IMR-90 (cell line): ENCODE data around the gene TLCD1.
A peak's percentile ranks its signal among the peaks of the same experiment; 100 is the strongest.

Experiments
- CHD1 ChIP-seq: IDR thresholded peaks from 2 replicates; pipeline ENCODE4 v1.6.1; 2012; ENCODE audit warnings: low read depth, low read length, improper control_type of control experiment
- FOS ChIP-seq: fragments of 150-350 bp; IDR thresholded peaks from 2 replicates; pipeline ENCODE4 v1.6.1; 2016; ENCODE audit warnings: low read depth, low read length
- MAFK ChIP-seq: IDR thresholded peaks from 2 replicates; pipeline ENCODE4 v1.6.1; 2012; ENCODE audit warnings: low read depth, low read length, improper control_type of control experiment
- MAZ ChIP-seq: IDR thresholded peaks from 2 replicates; pipeline ENCODE4 v1.6.1; 2012; ENCODE audit warnings: low read depth, mild to moderate bottlenecking, low read length, improper control_type of control experiment, moderate library complexity, borderline replicate concordance
- MXI1 ChIP-seq: IDR thresholded peaks from 2 replicates; pipeline ENCODE4 v1.6.1; 2012; ENCODE audit warnings: low read depth, mild to moderate bottlenecking, low read length, moderate library complexity, borderline replicate concordance
- POLR2A ChIP-seq: IDR thresholded peaks from 2 replicates; pipeline ENCODE4 v1.6.1; 2012; ENCODE audit warnings: mild to moderate bottlenecking, low read depth, low read length
- RAD21 ChIP-seq: IDR thresholded peaks from 2 replicates; pipeline ENCODE4 v1.6.1; 2012; ENCODE audit warnings: low read length, improper control_type of control experiment
- RCOR1 ChIP-seq: IDR thresholded peaks from 2 replicates; pipeline ENCODE4 v1.6.1; 2012; ENCODE audit warnings: mild to moderate bottlenecking, low read length, improper control_type of control experiment; ENCODE audit not compliant: insufficient replicate concordance
- RFX5 ChIP-seq: IDR thresholded peaks from 2 replicates; pipeline ENCODE4 v1.8.0; 2012; ENCODE audit warnings: low read depth, mild to moderate bottlenecking, low read length, moderate library complexity
- SMC3 ChIP-seq: fragments of 150-350 bp; IDR thresholded peaks from 2 replicates; pipeline ENCODE4 v1.6.1; 2016; ENCODE audit warnings: low read depth, mild to moderate bottlenecking, antibody characterized with exemption, low read length, moderate library complexity
- TF ChIP-seq, protein P1 (sequence below): conservative IDR thresholded peaks from 2 replicates; pipeline ENCODE4 v1.5.1; 2012; ENCODE audit warnings: mild to moderate bottlenecking, low read depth, low read length, improper control_type of control experiment
- TF ChIP-seq, protein P2 (sequence below): fragments of 150-350 bp; IDR thresholded peaks from 2 replicates; pipeline ENCODE4 v1.6.1; 2016; ENCODE audit warnings: low read depth, mild to moderate bottlenecking, low read length, moderate library complexity, borderline replicate concordance
- TF ChIP-seq, protein P3 (sequence below): fragments of 150-350 bp; IDR thresholded peaks from 2 replicates; pipeline ENCODE4 v1.6.1; 2017; ENCODE audit warnings: mild to moderate bottlenecking, antibody characterized with exemption, low read length, low read depth

DNA sequence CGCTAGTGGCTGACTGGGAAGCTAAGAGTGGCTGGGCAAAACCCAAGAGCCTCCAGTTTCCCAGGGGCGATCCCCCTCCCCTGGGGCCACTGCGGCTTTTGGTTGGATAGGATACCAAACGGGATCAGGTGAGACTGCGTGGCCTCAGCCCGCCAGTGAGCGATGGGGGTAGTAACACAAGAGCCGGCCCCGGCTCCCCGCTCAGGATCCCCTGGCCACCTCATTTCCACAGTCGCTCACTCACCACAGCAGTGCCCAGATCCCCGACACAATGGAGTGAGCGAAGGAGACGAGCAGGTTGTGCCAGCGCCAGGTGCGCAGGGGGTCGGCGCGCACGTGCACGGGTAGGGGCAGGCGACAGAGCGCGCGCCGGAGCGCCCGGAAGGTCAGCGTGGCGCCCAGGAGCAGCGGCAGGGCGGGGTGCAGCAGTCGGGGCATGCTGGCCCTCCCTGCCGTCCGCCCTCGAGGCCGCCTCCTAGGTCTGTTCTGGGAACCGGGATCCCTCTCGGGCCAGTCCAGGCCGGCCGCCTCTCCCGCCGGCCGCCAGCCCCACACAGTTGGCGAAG is 290 bp downstream of the TLCD1 start:
- TF ChIP-seq POLR2A (peak; percentile 63; the same call in 1 of the 2 replicates), MAFK (no peak), MAZ (no peak; the same call in 1 of the 2 replicates), MXI1 (peak; percentile 68; the same call in 1 of the 2 replicates), RFX5 (no peak), CHD1 (no peak), RAD21 (no peak), RCOR1 (no peak), SMC3 (no peak), FOS (no peak)
- TF ChIP-seq, protein P1, sequence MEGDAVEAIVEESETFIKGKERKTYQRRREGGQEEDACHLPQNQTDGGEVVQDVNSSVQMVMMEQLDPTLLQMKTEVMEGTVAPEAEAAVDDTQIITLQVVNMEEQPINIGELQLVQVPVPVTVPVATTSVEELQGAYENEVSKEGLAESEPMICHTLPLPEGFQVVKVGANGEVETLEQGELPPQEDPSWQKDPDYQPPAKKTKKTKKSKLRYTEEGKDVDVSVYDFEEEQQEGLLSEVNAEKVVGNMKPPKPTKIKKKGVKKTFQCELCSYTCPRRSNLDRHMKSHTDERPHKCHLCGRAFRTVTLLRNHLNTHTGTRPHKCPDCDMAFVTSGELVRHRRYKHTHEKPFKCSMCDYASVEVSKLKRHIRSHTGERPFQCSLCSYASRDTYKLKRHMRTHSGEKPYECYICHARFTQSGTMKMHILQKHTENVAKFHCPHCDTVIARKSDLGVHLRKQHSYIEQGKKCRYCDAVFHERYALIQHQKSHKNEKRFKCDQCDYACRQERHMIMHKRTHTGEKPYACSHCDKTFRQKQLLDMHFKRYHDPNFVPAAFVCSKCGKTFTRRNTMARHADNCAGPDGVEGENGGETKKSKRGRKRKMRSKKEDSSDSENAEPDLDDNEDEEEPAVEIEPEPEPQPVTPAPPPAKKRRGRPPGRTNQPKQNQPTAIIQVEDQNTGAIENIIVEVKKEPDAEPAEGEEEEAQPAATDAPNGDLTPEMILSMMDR: no peak
- TF ChIP-seq, protein P2, sequence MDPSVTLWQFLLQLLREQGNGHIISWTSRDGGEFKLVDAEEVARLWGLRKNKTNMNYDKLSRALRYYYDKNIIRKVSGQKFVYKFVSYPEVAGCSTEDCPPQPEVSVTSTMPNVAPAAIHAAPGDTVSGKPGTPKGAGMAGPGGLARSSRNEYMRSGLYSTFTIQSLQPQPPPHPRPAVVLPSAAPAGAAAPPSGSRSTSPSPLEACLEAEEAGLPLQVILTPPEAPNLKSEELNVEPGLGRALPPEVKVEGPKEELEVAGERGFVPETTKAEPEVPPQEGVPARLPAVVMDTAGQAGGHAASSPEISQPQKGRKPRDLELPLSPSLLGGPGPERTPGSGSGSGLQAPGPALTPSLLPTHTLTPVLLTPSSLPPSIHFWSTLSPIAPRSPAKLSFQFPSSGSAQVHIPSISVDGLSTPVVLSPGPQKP: no peak
- TF ChIP-seq, protein P3, sequence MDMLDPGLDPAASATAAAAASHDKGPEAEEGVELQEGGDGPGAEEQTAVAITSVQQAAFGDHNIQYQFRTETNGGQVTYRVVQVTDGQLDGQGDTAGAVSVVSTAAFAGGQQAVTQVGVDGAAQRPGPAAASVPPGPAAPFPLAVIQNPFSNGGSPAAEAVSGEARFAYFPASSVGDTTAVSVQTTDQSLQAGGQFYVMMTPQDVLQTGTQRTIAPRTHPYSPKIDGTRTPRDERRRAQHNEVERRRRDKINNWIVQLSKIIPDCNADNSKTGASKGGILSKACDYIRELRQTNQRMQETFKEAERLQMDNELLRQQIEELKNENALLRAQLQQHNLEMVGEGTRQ: no peak
